ENCODE measurements around the gene ADCY9. TPM values are rescaled to one million over a fixed set of nuclear protein-coding genes. Genes with fewer than 3 reads are reported as not detected.
A peak's percentile ranks its signal among the peaks of the same experiment; 100 is the strongest.

The ADCY9 gene
- total RNA-seq, 1 donor from 2014 or later = 31.9 TPM

- peak overlapping the region; percentile 74 for H3K27ac Mint-ChIP-seq (ENCODE audit: unreplicated experiment)
- DNase-seq (ENCODE audit: low spot score) = no peak
These were observed 96.9 kb downstream of the ADCY9 start for GRCh38 chr16:4019371-4019791.

GRCh38 chr16:4018391-4018790 lies 97.9 kb downstream of the ADCY9 start:
- H3K27me3 Mint-ChIP-seq (ENCODE audit: low read depth) = no peaks in the 10 kb centered on the region
- TF ChIP-seq CTCF (IDR thresholded peaks at IDR 0.05) = no peak
- H3K9me3 Mint-ChIP-seq (ENCODE audit: low read depth) = no peaks in the 10 kb centered on the region
- no peak for DNase-seq (ENCODE audit: low spot score)
- no peak overlapping the region for H3K4me3 Mint-ChIP-seq (ENCODE audit: unreplicated experiment)
- peaks cover 48% of the 10 kb centered on the region for H3K4me1 Mint-ChIP-seq (ENCODE audit: low read depth)
- peak overlapping the region; percentile 8 for H3K27ac Mint-ChIP-seq (ENCODE audit: unreplicated experiment)
- no peaks in the 10 kb centered on the region for H3K36me3 Mint-ChIP-seq (ENCODE audit: low read depth)

More at GRCh38 chr16:4019371-4019791, 96.9 kb downstream of the ADCY9 start:
- H3K4me1 Mint-ChIP-seq (ENCODE audit: low read depth) = peaks cover 40% of the 10 kb centered on the region
- no peaks in the 10 kb centered on the region for H3K9me3 Mint-ChIP-seq (ENCODE audit: low read depth)
- no peak overlapping the region for H3K4me3 Mint-ChIP-seq (ENCODE audit: unreplicated experiment)
- H3K36me3 Mint-ChIP-seq (ENCODE audit: low read depth) = no peaks in the 10 kb centered on the region
- no peaks in the 10 kb centered on the region for H3K27me3 Mint-ChIP-seq (ENCODE audit: low read depth)
- TF ChIP-seq CTCF (IDR thresholded peaks at IDR 0.05) = no peak

GRCh38 chr16:4017807-4018206 lies 98.4 kb downstream of the ADCY9 start:
- H3K27ac Mint-ChIP-seq (ENCODE audit: unreplicated experiment) = no peak overlapping the region
- H3K4me1 Mint-ChIP-seq (ENCODE audit: low read depth) = peaks cover 54% of the 10 kb centered on the region

GRCh38 chr16:4016658-4017057 lies 99.6 kb downstream of the ADCY9 start:
- no peak overlapping the region for H3K4me3 Mint-ChIP-seq (ENCODE audit: unreplicated experiment)
- no peak overlapping the region for H3K27ac Mint-ChIP-seq (ENCODE audit: unreplicated experiment)
- H3K9me3 Mint-ChIP-seq (ENCODE audit: low read depth) = no peaks in the 10 kb centered on the region
- TF ChIP-seq CTCF (IDR thresholded peaks at IDR 0.05) = no peak
- no peak for DNase-seq (ENCODE audit: low spot score)
- H3K4me1 Mint-ChIP-seq (ENCODE audit: low read depth) = peaks cover 63% of the 10 kb centered on the region
- no peaks in the 10 kb centered on the region for H3K36me3 Mint-ChIP-seq (ENCODE audit: low read depth)
- no peaks in the 10 kb centered on the region for H3K27me3 Mint-ChIP-seq (ENCODE audit: low read depth)

More at GRCh38 chr16:4017807-4018206, 98.4 kb downstream of the ADCY9 start:
- Mint-ChIP-seq H3K27me3 (ENCODE audit: low read depth) (no peaks in the 10 kb centered on the region), H3K9me3 (ENCODE audit: low read depth) (no peaks in the 10 kb centered on the region), H3K4me3 (ENCODE audit: unreplicated experiment) (no peak overlapping the region), H3K36me3 (ENCODE audit: low read depth) (no peaks in the 10 kb centered on the region)
- no peak for DNase-seq (ENCODE audit: low spot score)
- no peak for TF ChIP-seq CTCF (IDR thresholded peaks at IDR 0.05)

- no peak for TF ChIP-seq CTCF (IDR thresholded peaks at IDR 0.05)
- no peaks in the 10 kb centered on the region for H3K27me3 Mint-ChIP-seq (ENCODE audit: low read depth)
- H3K4me3 Mint-ChIP-seq (ENCODE audit: unreplicated experiment) = no peak overlapping the region
- no peak for DNase-seq (ENCODE audit: low spot score)
- no peaks in the 10 kb centered on the region for H3K9me3 Mint-ChIP-seq (ENCODE audit: low read depth)
- peaks cover 63% of the 10 kb centered on the region for H3K4me1 Mint-ChIP-seq (ENCODE audit: low read depth)
- no peak overlapping the region for H3K27ac Mint-ChIP-seq (ENCODE audit: unreplicated experiment)
- H3K36me3 Mint-ChIP-seq (ENCODE audit: low read depth) = no peaks in the 10 kb centered on the region
These were observed 100.3 kb downstream of the ADCY9 start for GRCh38 chr16:4016005-4016352.
